Measurements from ENCODE around the gene SPOP. TPM values are rescaled to one million over a fixed set of nuclear protein-coding genes. Genes with fewer than 3 reads are reported as not detected.
"Not testable (repeated sequence)": the region's sequence is repeated elsewhere in the genome, so short reads cannot be mapped to it uniquely, and the experiment has no call there.

SPOP gene
- 10 to 100 TPM; 91.0 to 92.0 TPM for total RNA-seq
- 100 to 1,000 TPM in 2 of 3 donors, 10 to 100 TPM in 1; 75.9 to 126 (median 103) TPM for polyA plus RNA-seq
- total RNA-seq, result 69.1 to 91.1 (median 80.0) reads per million in 6 experiments

DNA sequence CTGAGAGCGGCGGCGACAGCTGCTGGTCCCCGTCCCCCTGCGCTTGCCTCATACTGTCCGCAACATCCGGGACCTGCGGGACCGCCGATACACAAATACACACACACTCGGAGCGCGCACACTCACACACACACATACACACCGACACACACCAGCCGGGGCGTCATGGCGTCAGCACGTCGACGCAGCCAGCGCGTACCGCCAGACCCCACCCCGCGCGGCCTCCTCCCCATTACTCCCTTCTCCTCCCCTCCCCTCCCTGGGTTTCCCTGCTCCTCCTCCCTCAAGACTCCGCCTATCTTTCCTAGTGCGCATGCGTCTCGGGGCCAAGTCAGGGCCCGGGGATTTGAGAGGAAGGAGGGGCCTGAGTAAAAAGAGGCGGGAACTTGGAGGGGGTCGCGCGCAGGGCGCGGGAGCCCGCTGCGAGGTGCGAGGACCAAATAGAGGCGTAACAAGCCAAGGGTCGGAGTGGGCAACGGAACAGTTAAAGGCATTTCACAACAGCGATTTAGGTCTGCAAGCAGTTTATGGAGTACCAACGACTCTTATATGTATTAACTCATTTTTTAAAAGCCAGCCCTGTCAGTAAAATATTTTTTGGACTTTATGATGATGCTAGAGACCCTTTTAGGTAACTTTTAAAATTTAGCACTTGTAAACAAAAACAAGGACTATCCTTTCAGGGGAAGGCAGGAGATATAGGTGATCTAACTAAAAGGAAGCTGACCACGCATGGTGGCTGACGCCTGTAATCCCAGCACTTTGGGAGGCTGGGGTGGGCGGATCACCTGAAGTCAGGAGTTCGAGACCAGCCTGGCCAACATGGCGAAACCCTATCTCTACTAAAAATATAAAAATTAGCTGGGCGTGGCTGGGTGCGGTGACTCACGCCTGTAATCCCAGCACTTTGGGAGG lies at the start of gene SPOP:
Gene SPOP, minus strand, starts transcription at position 165 of the 915 bp plus-strand sequence. CDS start 55,287 bp downstream, outside the sequence.
- Mint-ChIP-seq H3K36me3 (peaks cover 4 to 29% (median 5%) of the 10 kb centered on the region in 3 donors), H3K27me3 (peaks cover 0 to 8% (median 0%) of the 10 kb centered on the region in 5 donors), H3K4me3 (peak within 1 kb of the TSS; percentile 86 to 100 (median 96)), H3K27ac (peak within 1 kb of the TSS; percentile 97 to 100 (median 99)), H3K4me1 (peaks cover 34 to 54% (median 52%) of the 10 kb centered on the region in 4 donors), H3K9me3 (peaks cover 0 to 5% (median 0%) of the 10 kb centered on the region in 9 donors)
- DNase-seq (peak; percentile 97 to 100 (median 99)), ATAC-seq (peak; percentile 76 to 89)
- POLR2A ChIA-PET, result interaction anchor here (0.6 to 3.4 kb wide), 14 partner anchors 11 to 668 kb away, joined by 3 to 60 read pairs (median 5); partner anchors contain the start of genes FAM117A, KAT7 and XYLT2

DNA sequence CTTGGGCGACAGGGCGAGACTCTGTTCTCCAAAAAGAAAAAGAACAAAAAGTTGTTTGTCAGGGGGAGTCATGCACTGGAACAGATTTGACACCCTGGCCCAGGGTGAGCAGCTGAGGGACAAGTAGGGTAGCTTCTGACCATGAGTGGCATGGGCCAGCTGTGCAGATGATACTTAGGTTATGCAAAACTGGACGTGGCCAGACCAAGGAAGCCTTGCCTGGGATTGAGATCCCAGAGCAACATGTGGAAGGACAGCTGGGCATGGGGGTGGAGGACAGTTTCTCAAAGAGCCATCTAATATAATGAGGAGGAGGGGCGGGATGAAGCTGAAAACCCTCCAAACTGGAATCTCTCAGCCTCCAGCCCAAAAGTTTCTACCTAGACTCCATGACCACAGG lies 49.5 kb upstream of the SPOP start:
- no peaks in the 10 kb centered on the region for H3K27me3 Mint-ChIP-seq
- H3K4me1 Mint-ChIP-seq, result peaks cover 33 to 88% (median 75%) of the 10 kb centered on the region in 4 donors
- no peaks in the 10 kb centered on the region for H3K9me3 Mint-ChIP-seq
- H3K36me3 Mint-ChIP-seq, result peaks cover 6 to 77% (median 25%) of the 10 kb centered on the region in 3 donors
- ATAC-seq (no peak), DNase-seq (no peak)
- H3K27ac Mint-ChIP-seq, result peak overlapping the region in 5 of 10 donors; percentile 61 to 78 (median 66)
- POLR2A ChIA-PET, result interaction anchor here (0.5 to 1.1 kb wide), 2 partner anchors 13 to 35 kb away, joined by 3 read pairs; no protein-coding TSS in a partner anchor
- peak overlapping the region in 1 of 10 donors; percentile 24 for H3K4me3 Mint-ChIP-seq

DNA sequence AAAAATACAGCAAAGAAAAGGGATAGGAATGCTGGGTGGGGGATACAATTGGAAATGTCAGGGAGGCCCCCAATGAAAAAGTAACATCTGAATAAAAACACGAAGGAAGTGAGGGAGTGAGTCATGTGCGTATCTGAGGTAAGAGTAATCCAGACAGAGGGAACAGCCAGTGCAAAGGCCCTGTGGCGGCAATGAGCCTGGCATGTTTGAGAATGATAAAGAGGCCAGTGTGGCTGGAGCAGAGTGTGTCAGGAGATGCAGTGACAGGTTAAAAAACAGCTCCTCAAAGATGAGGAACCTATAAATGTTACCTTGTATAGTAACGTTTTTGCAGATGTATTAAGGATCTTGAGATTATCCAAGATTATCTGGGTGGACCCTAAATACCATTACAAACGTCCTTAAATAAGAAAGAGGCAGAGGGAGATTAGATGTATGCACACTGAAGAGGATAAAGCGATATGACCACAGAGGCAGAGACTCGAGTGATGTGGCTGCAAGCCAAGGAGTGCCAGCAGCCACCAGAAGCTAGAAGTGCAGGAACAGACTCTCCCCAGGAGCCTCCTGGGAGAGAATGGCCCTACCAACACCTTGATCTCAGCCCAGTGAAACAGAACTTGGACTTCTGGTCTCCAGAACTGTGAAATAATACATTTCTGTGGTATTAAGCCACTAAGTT lies 47.7 kb upstream of the SPOP start:
- peak overlapping the region in 1 of 10 donors; percentile 56 for H3K4me3 Mint-ChIP-seq
- DNase-seq (no peak), ATAC-seq (no peak)
- H3K9me3 Mint-ChIP-seq, result no peaks in the 10 kb centered on the region
- peak overlapping the region; percentile 11 to 93 (median 73) for H3K27ac Mint-ChIP-seq
- peaks cover 6 to 79% (median 23%) of the 10 kb centered on the region in 3 donors for H3K36me3 Mint-ChIP-seq
- no peaks in the 10 kb centered on the region for H3K27me3 Mint-ChIP-seq
- POLR2A ChIA-PET, result interaction anchor here (1.2 kb wide), 1 partner anchor 17 kb away, joined by 3 read pairs; no protein-coding TSS in a partner anchor
- H3K4me1 Mint-ChIP-seq, result peaks cover 31 to 82% (median 67%) of the 10 kb centered on the region in 4 donors

DNA sequence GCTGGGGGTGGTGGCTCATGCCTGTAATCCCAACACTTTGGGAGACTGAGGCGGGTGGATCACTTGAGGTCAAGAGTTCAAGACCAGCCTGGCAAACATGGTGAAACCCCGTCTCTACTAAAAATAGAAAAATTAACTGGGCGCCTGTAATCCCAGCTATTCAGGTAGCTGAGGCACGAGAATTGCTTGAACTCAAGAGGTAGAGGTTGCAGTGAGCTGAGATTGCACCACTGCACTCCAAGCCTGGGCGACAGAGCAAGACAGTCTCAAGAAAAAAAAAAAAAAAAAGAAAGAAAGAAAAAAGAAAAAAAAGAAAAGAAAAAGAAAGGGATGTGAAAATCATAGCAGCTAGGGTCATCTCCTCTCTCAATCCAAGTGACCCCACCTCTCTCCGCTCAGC lies 46.7 kb upstream of the SPOP start:
- not testable (repeated sequence) for H3K4me3 Mint-ChIP-seq, ATAC-seq, H3K9me3 Mint-ChIP-seq, DNase-seq, H3K27me3 Mint-ChIP-seq
- Mint-ChIP-seq H3K4me1 (peaks cover 26 to 75% (median 58%) of the 10 kb centered on the region in 4 donors), H3K27ac (peak overlapping the region; percentile 53 to 93 (median 80)), H3K36me3 (peaks cover 6 to 81% (median 23%) of the 10 kb centered on the region in 3 donors)
- POLR2A ChIA-PET, result interaction anchor here (0.6 to 1.6 kb wide), 4 partner anchors 17 to 64 kb away, joined by 3 to 6 read pairs (median 4); partner anchors contain the start of gene KAT7

DNA sequence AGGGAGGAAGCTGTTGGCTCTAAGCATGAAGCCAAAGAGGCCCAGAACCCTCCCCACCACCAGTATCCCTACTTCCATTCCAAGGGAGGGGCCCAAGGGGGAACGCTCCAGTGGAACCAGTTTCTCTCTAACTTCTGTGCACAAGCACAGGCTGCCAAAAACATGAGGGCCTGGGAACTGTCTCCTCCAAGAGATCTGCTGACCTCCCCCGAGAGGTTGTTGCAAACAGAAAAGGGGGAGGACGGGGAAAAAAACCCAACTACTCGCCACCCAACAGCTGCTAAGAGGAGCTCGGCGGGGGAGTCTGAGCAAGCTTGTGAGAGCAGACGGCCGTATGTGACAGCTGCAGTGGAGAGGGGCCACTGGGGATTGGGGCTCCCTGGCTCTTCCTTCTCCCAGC lies 45.5 kb upstream of the SPOP start:
- H3K27me3 Mint-ChIP-seq, result no peaks in the 10 kb centered on the region
- ATAC-seq (no peak), DNase-seq (no peak)
- peak overlapping the region in 9 of 10 donors; percentile 53 to 93 (median 80) for H3K27ac Mint-ChIP-seq
- H3K9me3 Mint-ChIP-seq, result no peaks in the 10 kb centered on the region
- POLR2A ChIA-PET, result interaction anchor here (0.8 to 2.7 kb wide), 6 partner anchors 14 to 65 kb away, joined by 3 to 8 read pairs (median 5); partner anchors contain the start of gene KAT7
- peaks cover 6 to 83% (median 18%) of the 10 kb centered on the region in 3 donors for H3K36me3 Mint-ChIP-seq
- peaks cover 17 to 64% (median 49%) of the 10 kb centered on the region in 4 donors for H3K4me1 Mint-ChIP-seq
- H3K4me3 Mint-ChIP-seq, result no peak overlapping the region

DNA sequence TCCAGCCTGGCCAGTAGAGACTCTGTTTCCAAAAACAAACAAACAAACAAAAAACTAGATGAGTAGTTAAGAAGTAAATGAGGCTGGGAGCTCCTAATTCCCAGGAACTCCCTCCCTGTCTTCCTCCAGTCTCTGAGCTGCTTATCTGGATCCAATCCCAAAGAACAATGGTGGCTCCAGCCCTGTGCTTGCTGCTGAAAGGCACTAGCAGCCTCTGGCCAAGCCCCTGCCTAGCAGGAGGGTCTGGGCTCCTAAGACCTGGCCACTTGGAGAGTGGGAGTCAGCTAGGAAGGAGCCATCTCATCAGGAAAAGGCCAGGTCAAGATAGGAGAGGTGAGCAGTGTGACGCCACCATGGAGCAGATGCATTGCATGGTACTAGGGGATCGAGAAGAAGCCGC lies 44.2 kb upstream of the SPOP start:
- Mint-ChIP-seq H3K4me3 (no peak overlapping the region), H3K27me3 (no peaks in the 10 kb centered on the region), H3K4me1 (peaks cover 18 to 52% (median 41%) of the 10 kb centered on the region in 4 donors), H3K27ac (peak overlapping the region in 9 of 10 donors; percentile 53 to 93 (median 75)), H3K9me3 (no peaks in the 10 kb centered on the region), H3K36me3 (peaks cover 8 to 89% (median 23%) of the 10 kb centered on the region in 3 donors)
- DNase-seq, result no peak
- ATAC-seq, result no peak
- POLR2A ChIA-PET, result interaction anchor here (0.6 to 2.7 kb wide), 6 partner anchors 10 to 42 kb away, joined by 3 to 9 read pairs (median 6); partner anchors contain the start of gene FAM117A

DNA sequence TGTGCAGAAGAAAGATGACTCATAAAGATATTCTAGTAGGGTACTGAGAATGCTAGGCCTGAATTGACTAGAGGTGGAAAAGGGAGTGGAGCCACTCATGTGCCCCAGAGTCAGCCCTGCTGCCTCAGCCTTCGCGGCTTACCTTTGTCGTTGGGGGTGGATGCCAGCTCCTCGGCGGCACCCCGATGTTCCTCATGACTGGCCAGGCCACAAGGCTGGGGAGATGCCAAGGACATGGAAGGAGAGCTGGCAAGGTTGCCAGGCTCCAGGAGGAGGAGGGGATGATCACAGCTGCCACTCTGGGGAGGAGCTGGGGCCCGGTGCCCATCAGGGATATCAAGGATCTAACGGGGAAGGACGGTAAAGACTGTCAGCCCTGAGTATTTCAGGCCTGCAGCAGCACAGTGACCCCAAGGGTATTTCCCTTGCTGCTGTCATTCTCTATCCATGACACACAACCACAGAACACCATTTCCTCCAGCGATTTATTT lies 39.5 kb upstream of the SPOP start:
- POLR2A ChIA-PET, result interaction anchor here (2.2 to 4.9 kb wide), 2 partner anchors 9 to 45 kb away, joined by 6 to 26 read pairs; partner anchors contain the start of genes FAM117A and SLC35B1
- ATAC-seq, result no peak
- peaks cover 11 to 47% (median 21%) of the 10 kb centered on the region in 4 donors for H3K4me1 Mint-ChIP-seq
- DNase-seq, result no peak
- H3K9me3 Mint-ChIP-seq, result no peaks in the 10 kb centered on the region
- no peaks in the 10 kb centered on the region for H3K27me3 Mint-ChIP-seq
- peak overlapping the region in 8 of 10 donors; percentile 15 to 97 (median 70) for H3K27ac Mint-ChIP-seq
- no peak overlapping the region for H3K4me3 Mint-ChIP-seq
- H3K36me3 Mint-ChIP-seq, result peaks cover 10 to 92% (median 19%) of the 10 kb centered on the region in 3 donors

DNA sequence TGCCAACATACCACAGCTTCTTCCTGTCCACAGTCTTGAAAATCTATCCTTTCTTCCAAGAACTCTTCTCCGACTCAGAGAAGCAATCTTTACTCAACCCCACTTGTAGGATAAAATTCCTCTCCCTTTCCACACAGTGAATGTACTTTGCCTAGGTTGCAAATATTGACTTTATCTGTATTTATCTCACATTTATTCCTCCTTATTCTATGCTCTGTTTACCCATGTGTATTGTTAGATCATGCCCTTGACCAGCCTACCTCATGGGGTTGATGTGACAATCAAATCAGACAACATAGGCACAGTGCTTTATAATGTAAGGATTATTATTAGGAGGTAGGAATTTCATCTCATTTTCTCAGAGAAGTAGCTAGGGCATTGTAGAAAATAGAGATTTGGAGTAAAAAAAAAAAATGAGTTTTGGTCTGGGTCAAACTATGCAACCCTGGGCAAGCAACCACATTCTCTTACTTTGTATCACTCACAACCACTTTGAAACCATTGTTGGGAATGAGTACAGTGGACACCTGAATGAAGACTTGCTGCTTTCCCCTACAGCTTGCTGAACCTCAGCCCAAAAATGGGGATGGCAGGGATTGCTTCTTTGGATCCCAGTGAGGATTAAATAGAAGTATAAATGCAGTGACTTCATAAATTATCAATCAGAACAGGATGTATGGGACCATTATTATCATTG lies 38.9 kb upstream of the SPOP start:
- no peaks in the 10 kb centered on the region for H3K9me3 Mint-ChIP-seq
- DNase-seq (no peak), ATAC-seq (no peak)
- no peaks in the 10 kb centered on the region for H3K27me3 Mint-ChIP-seq
- POLR2A ChIA-PET, result interaction anchor here (2.2 to 4.9 kb wide), 2 partner anchors 9 to 45 kb away, joined by 6 to 26 read pairs; partner anchors contain the start of genes FAM117A and SLC35B1
- H3K4me1 Mint-ChIP-seq, result peaks cover 6 to 43% (median 18%) of the 10 kb centered on the region in 4 donors
- H3K36me3 Mint-ChIP-seq, result peaks cover 10 to 92% (median 19%) of the 10 kb centered on the region in 3 donors
- peak overlapping the region; percentile 63 to 97 (median 86) for H3K27ac Mint-ChIP-seq
- no peak overlapping the region for H3K4me3 Mint-ChIP-seq

DNA sequence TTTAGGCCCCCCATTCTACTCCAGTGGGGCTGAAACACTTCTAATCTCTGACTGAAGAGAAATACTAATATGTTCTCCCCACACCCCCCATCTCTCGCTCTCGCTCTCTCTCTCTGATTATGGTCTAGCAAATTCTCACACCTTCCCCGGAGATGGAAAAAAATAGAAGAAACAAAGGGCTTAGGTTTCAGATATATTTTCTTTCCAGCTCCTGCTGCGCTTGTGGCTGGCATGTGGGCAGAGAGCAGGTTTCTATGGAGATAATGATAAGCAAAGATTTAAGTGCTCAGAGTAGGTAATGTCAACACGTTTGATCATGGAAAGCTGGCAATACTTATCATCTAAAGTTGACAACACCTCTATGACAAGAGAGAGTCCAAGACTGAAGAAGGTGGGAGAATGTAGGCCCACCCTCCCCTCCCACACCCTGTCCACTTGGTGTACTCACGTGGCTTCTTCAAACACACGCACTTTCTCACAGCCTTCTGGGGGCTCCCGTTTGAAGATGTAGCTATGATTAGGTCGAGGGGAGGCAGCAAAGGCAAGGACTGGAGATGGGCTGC lies 37.9 kb upstream of the SPOP start:
- no peaks in the 10 kb centered on the region for H3K27me3 Mint-ChIP-seq
- peak overlapping the region; percentile 77 to 97 (median 88) for H3K27ac Mint-ChIP-seq
- H3K9me3 Mint-ChIP-seq, result no peaks in the 10 kb centered on the region
- DNase-seq, result peak in 4 of 10 donors; percentile 14 to 62 (median 26)
- peaks cover 6 to 43% (median 18%) of the 10 kb centered on the region in 4 donors for H3K4me1 Mint-ChIP-seq
- ATAC-seq, result peak; percentile 59 to 70
- POLR2A ChIA-PET, result interaction anchor here (1.0 to 4.9 kb wide), 5 partner anchors 13 to 46 kb away, joined by 3 to 26 read pairs (median 6); partner anchors contain the start of gene FAM117A
- peak overlapping the region in 7 of 10 donors; percentile 11 to 80 (median 48) for H3K4me3 Mint-ChIP-seq
- H3K36me3 Mint-ChIP-seq, result peaks cover 10 to 92% (median 15%) of the 10 kb centered on the region in 3 donors

DNA sequence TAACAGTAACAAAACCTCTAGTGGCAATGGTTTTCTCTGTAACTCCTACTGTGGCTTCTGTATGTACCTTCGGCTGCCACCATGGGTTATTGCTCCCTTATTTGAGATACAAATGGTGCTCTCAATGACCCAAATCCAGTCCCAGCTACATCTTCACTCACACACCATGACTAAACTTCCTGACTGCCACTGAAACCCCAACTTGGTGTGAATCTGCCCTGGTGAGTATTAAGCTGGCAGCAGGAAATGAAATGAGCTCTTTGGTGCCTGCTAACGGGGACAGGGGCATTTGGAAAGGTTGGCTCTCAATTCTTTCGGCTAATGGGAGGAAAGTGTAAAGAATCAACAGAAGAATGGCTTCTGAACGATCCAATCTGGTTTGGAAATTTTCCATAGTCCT lies 37.3 kb upstream of the SPOP start:
- Mint-ChIP-seq H3K27me3 (no peaks in the 10 kb centered on the region), H3K27ac (peak overlapping the region; percentile 73 to 97 (median 88)), H3K36me3 (peaks cover 10 to 93% (median 15%) of the 10 kb centered on the region in 3 donors), H3K9me3 (no peaks in the 10 kb centered on the region), H3K4me1 (peaks cover 6 to 43% (median 18%) of the 10 kb centered on the region in 4 donors), H3K4me3 (peak overlapping the region in 4 of 10 donors; percentile 11 to 80 (median 44))
- POLR2A ChIA-PET, result interaction anchor here (1.0 to 4.9 kb wide), 5 partner anchors 12 to 47 kb away, joined by 3 to 26 read pairs (median 6); partner anchors contain the start of gene FAM117A
- ATAC-seq (peak in 1 of 2 donors; percentile 33), DNase-seq (peak in 1 of 10 donors; percentile 43)
